ENCODE results near the gene MAPRE2. TPM values are rescaled to one million over a fixed set of nuclear protein-coding genes. Genes with fewer than 3 reads are reported as not detected.
A peak's percentile ranks its signal among the peaks of the same experiment; 100 is the strongest.

MAPRE2 gene
- total and polyA plus RNA-seq, 8 donors: 4.8 to 18.2 (median 10.6) TPM

GRCh38 chr18:35089891-35090550 lies 48.8 kb downstream of the MAPRE2 start:
- ATAC-seq (no peak), DNase-seq (no peak), FAIRE-seq (no peak)
- no peak overlapping the region for H3K4me3 ChIP-seq
- no peaks in the 10 kb centered on the region for H3K27me3 ChIP-seq
- H3K27ac ChIP-seq: no peak overlapping the region
- no peaks in the 10 kb centered on the region for H3K9me3 ChIP-seq
- intact Hi-C loops (cut with DNase I): no loop called here
- 96 to 97% methylated on average over 4 of the region's 4 CpGs for WGBS, 2 donors
- peaks cover 0 to 4% (median 0%) of the 10 kb centered on the region in 3 donors for H3K4me1 ChIP-seq
- H3K36me3 ChIP-seq: no peaks in the 10 kb centered on the region
- TF ChIP-seq, protein P1, sequence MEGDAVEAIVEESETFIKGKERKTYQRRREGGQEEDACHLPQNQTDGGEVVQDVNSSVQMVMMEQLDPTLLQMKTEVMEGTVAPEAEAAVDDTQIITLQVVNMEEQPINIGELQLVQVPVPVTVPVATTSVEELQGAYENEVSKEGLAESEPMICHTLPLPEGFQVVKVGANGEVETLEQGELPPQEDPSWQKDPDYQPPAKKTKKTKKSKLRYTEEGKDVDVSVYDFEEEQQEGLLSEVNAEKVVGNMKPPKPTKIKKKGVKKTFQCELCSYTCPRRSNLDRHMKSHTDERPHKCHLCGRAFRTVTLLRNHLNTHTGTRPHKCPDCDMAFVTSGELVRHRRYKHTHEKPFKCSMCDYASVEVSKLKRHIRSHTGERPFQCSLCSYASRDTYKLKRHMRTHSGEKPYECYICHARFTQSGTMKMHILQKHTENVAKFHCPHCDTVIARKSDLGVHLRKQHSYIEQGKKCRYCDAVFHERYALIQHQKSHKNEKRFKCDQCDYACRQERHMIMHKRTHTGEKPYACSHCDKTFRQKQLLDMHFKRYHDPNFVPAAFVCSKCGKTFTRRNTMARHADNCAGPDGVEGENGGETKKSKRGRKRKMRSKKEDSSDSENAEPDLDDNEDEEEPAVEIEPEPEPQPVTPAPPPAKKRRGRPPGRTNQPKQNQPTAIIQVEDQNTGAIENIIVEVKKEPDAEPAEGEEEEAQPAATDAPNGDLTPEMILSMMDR (IDR thresholded peaks at IDR 0.05): no peak

GRCh38 chr18:35091841-35092240 lies 50.6 kb downstream of the MAPRE2 start:
- intact Hi-C loops (cut with DNase I): no loop called here
- Histone ChIP-seq H3K36me3 (no peaks in the 10 kb centered on the region), H3K27ac (no peak overlapping the region), H3K4me3 (no peak overlapping the region), H3K9me3 (no peaks in the 10 kb centered on the region), H3K4me1 (no peaks in the 10 kb centered on the region), H3K27me3 (no peaks in the 10 kb centered on the region)
- ATAC-seq (no peak), DNase-seq (no peak), FAIRE-seq (no peak)
- 93 to 97% methylated on average over 2 of the region's 2 CpGs for WGBS, 2 donors
- TF ChIP-seq, protein P1 (IDR thresholded peaks at IDR 0.05): no peak

DNA sequence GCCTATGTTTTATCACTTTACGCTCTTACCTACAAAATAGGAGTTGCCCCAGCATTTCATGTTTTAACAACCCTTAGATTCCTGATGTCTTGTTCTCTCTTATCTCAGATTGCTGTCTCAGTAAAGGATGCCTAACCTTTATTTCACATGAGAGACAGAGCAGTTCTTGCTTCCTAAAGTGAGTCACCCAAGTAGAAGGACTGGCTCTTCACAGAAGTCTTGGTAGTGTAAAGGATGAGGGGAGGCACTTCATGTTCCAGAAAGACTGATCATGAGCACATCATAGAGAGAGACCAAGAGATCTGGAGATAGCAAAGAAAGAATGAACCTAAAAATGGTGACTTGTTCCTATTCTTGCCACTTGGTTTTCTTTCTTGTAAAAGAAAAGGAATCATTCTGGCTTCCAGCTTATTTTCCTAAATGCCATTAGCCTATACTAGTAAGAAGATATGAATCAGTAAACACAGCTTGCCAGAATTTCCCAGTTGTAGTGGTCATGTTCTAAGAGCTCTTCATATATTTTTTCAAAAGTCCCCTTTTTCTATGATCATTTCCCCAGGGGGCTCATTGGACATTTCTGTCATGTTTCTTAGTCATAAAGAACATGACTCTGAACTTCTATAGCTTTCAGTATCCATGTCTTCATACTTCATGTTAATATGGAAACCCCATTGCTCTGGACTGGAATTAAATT lies 54.9 kb downstream of the MAPRE2 start:
- H3K27ac ChIP-seq: no peak overlapping the region
- no peak overlapping the region for H3K4me3 ChIP-seq
- intact Hi-C loops (cut with DNase I): no loop called here
- DNase-seq: no peak
- 98 to 100% methylated on average over 1 of the region's 1 CpG for WGBS, 2 donors
- H3K27me3 ChIP-seq: no peaks in the 10 kb centered on the region
- FAIRE-seq: no peak
- no peaks in the 10 kb centered on the region for H3K4me1 ChIP-seq
- no peaks in the 10 kb centered on the region for H3K36me3 ChIP-seq
- TF ChIP-seq, protein P1 (IDR thresholded peaks at IDR 0.05): no peak
- ATAC-seq: no peak
- H3K9me3 ChIP-seq: no peaks in the 10 kb centered on the region

DNA sequence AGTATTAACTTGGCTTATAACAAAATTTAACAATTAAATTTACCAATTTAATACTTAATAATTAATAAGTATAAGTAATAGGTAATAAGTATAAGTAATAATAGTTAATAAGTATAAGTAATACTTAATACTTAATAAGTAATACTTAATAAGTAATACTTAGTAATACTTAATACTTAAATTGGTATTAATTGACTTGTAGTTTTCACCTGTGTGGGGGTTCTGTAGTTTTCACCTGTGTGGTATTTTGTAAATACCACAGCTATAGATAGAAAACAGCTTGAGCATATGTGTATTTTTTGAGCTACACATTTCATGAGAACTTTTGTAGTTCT lies 55.4 kb downstream of the MAPRE2 start:
- H3K9me3 ChIP-seq: no peaks in the 10 kb centered on the region
- H3K36me3 ChIP-seq: no peaks in the 10 kb centered on the region
- ATAC-seq: no peak
- H3K27me3 ChIP-seq: no peaks in the 10 kb centered on the region
- DNase-seq: no peak
- TF ChIP-seq, protein P1 (IDR thresholded peaks at IDR 0.05): no peak
- no peak overlapping the region for H3K4me3 ChIP-seq
- H3K4me1 ChIP-seq: no peaks in the 10 kb centered on the region
- peak; percentile 84 for FAIRE-seq
- no peak overlapping the region for H3K27ac ChIP-seq
- intact Hi-C loops (cut with DNase I): no loop called here

DNA sequence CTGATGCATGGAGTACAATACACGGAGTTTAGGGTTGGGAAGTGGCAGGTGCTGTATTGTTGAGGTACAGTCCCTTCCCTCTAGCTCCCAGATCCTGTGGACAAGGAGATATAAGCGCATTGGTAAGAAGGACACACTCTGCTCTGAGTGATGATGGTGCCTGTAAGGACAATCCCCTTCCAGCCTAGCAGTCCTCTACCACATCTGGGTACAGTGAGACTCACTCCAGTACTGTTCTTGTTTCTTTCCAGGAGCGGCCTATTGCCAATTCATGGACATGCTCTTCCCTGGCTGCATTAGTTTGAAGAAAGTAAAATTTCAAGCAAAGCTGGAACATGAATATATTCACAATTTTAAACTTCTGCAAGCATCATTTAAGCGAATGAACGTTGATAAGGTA lies 56.0 kb downstream of the MAPRE2 start:
- Histone ChIP-seq H3K9me3 (no peaks in the 10 kb centered on the region), H3K27me3 (no peaks in the 10 kb centered on the region), H3K4me3 (no peak overlapping the region), H3K4me1 (no peaks in the 10 kb centered on the region), H3K27ac (no peak overlapping the region), H3K36me3 (no peaks in the 10 kb centered on the region)
- TF ChIP-seq, protein P1 (IDR thresholded peaks at IDR 0.05): no peak
- intact Hi-C loops (cut with DNase I): no loop called here
- DNase-seq (no peak), ATAC-seq (no peak), FAIRE-seq (no peak)
- 93 to 95% methylated on average over 5 of the region's 5 CpGs for WGBS, 2 donors
